Parathyroid adenoma (tissue), 2 donors: ENCODE measurements around the gene ADGRD1.

ENCODE experiments used
- H2AFZ ChIP-seq: fragments of 300-600 bp; sonication (generic); one replicate; pipeline ENCODE4 v1.7.0; 2017; ENCODE audit warnings: antibody characterized with exemption, mild to moderate bottlenecking
- H3K27ac ChIP-seq: fragments of 300-600 bp; sonication (generic); one replicate; pipeline ENCODE4 v1.7.0; 2017
- H3K27me3 ChIP-seq: fragments of 300-600 bp; sonication (generic); one replicate; pipeline ENCODE4 v1.7.0; 2017; ENCODE audit warnings: low read length; ENCODE audit not compliant: control insufficient read depth, insufficient read depth
- H3K36me3 ChIP-seq: fragments of 300-600 bp; sonication (generic); one replicate; pipeline ENCODE4 v1.7.0; 2017; ENCODE audit warnings: low read length; ENCODE audit not compliant: control insufficient read depth, insufficient read depth
- H3K4me1 ChIP-seq: fragments of 300-600 bp; sonication (generic); one replicate; pipeline ENCODE4 v1.7.0; 2017; ENCODE audit warnings: control low read depth
- H3K4me2 ChIP-seq: fragments of 300-600 bp; sonication (generic); one replicate; pipeline ENCODE4 v1.7.0; 2017; ENCODE audit warnings: low read length
- H3K4me3 ChIP-seq: fragments of 300-600 bp; sonication (generic); one replicate; pipeline ENCODE4 v1.7.0; 2017; ENCODE audit warnings: low read depth, low read length
- H3K79me2 ChIP-seq: fragments of 300-600 bp; sonication (generic); one replicate; pipeline ENCODE4 v1.7.0; 2017; ENCODE audit warnings: control low read depth
- H3K9ac ChIP-seq: fragments of 300-600 bp; sonication (generic); one replicate; pipeline ENCODE4 v1.7.0; 2017; ENCODE audit warnings: mild to moderate bottlenecking
- H3K9me3 ChIP-seq: fragments of 300-600 bp; sonication (generic); one replicate; pipeline ENCODE4 v1.7.0; 2017; ENCODE audit warnings: low read length; ENCODE audit not compliant: control insufficient read depth
- CTCF ChIP-seq: fragments of 300-600 bp; sonication (generic); IDR thresholded peaks from one replicate; pipeline ENCODE4 v1.7.0; 2017; ENCODE audit warnings: antibody characterized with exemption, mild to moderate bottlenecking
- donor health status: primary hyperparathyroidism.

Gene ADGRD1

GRCh38 chr12:131042834-131043245, 89.1 kb downstream of the ADGRD1 start:
- no peak overlapping the region for H3K4me2 ChIP-seq
- no peaks in the 10 kb centered on the region for H3K9me3 ChIP-seq
- no peaks in the 10 kb centered on the region for H3K79me2 ChIP-seq
- no peaks in the 10 kb centered on the region for H3K4me1 ChIP-seq
- H3K36me3 ChIP-seq, result no peaks in the 10 kb centered on the region
- no peak overlapping the region for H2AFZ ChIP-seq
- H3K4me3 ChIP-seq, result no peak overlapping the region
- no peaks in the 10 kb centered on the region for H3K27me3 ChIP-seq
- H3K27ac ChIP-seq, result no peak overlapping the region
- no peak overlapping the region for H3K9ac ChIP-seq
- TF ChIP-seq CTCF, result no peak

GRCh38 chr12:131043401-131043871, 89.7 kb downstream of the ADGRD1 start:
- H3K4me3 ChIP-seq, result no peak overlapping the region
- no peaks in the 10 kb centered on the region for H3K9me3 ChIP-seq
- no peak overlapping the region for H2AFZ ChIP-seq
- TF ChIP-seq CTCF, result no peak
- no peak overlapping the region for H3K9ac ChIP-seq
- no peaks in the 10 kb centered on the region for H3K36me3 ChIP-seq
- no peaks in the 10 kb centered on the region for H3K4me1 ChIP-seq
- no peaks in the 10 kb centered on the region for H3K79me2 ChIP-seq
- H3K27ac ChIP-seq, result no peak overlapping the region
- no peaks in the 10 kb centered on the region for H3K27me3 ChIP-seq
- H3K4me2 ChIP-seq, result no peak overlapping the region

GRCh38 chr12:131044136-131044535, 90.4 kb downstream of the ADGRD1 start:
- no peak overlapping the region for H3K27ac ChIP-seq
- no peak for TF ChIP-seq CTCF
- no peak overlapping the region for H3K4me3 ChIP-seq
- no peaks in the 10 kb centered on the region for H3K27me3 ChIP-seq
- H3K9ac ChIP-seq, result no peak overlapping the region
- H3K4me2 ChIP-seq, result no peak overlapping the region
- H3K36me3 ChIP-seq, result no peaks in the 10 kb centered on the region
- no peaks in the 10 kb centered on the region for H3K4me1 ChIP-seq
- H3K9me3 ChIP-seq, result no peaks in the 10 kb centered on the region
- H2AFZ ChIP-seq, result no peak overlapping the region
- no peaks in the 10 kb centered on the region for H3K79me2 ChIP-seq

- no peak overlapping the region for H3K4me3 ChIP-seq
- no peak for TF ChIP-seq CTCF
- no peaks in the 10 kb centered on the region for H3K9me3 ChIP-seq
Observed at GRCh38 chr12:131044760-131045381, 91.2 kb downstream of the ADGRD1 start.

More at GRCh38 chr12:131044760-131045381, 91.2 kb downstream of the ADGRD1 start:
- H3K4me1 ChIP-seq, result no peaks in the 10 kb centered on the region
- H3K27me3 ChIP-seq, result no peaks in the 10 kb centered on the region
- H3K27ac ChIP-seq, result no peak overlapping the region
- H3K36me3 ChIP-seq, result no peaks in the 10 kb centered on the region
- no peaks in the 10 kb centered on the region for H3K79me2 ChIP-seq
- no peak overlapping the region for H2AFZ ChIP-seq
- no peak overlapping the region for H3K4me2 ChIP-seq
- no peak overlapping the region for H3K9ac ChIP-seq
